GM10266 (cell line): Measurements from ENCODE around the gene EVI5L.

Experiments
- DNase-seq: peaks from one replicate; pipeline ENCODE4 v3.0.0; 2012; ENCODE audit errors: extremely low spot score
- TF ChIP-seq, protein P1 (sequence below): IDR thresholded peaks from 2 replicates; pipeline ENCODE4 v1.5.1; 2012; ENCODE audit warnings: mild to moderate bottlenecking, low read depth; ENCODE audit not compliant: control insufficient read depth, insufficient read depth; ENCODE audit errors: missing control alignments

EVI5L gene

DNA sequence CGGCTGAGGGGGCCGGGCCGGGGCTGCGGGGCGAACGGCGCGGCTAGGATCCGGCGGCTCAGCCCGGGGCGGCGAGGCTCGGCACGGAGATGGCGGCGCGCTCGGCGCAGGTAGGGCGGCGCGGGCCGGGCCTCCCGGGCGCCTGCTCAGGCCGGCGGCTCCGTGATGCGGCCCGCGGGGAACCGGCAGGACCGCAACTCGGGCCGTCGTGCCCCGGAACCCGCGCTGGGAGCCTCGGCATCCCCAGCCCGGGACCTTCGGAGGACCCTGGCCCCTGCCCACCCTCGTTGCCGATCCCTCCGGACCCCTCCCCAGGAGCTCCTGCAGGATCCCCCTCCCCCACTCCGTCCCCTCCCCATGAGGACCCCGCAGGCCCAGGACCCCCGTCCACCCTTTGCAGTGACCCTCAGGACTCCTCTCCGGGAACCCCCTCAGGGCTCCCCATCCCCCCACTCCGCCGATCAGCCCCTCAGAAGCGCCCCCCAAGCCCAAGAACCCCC lies 304 bp downstream of the EVI5L start:
- DNase-seq, result no peak
- TF ChIP-seq, protein P1, sequence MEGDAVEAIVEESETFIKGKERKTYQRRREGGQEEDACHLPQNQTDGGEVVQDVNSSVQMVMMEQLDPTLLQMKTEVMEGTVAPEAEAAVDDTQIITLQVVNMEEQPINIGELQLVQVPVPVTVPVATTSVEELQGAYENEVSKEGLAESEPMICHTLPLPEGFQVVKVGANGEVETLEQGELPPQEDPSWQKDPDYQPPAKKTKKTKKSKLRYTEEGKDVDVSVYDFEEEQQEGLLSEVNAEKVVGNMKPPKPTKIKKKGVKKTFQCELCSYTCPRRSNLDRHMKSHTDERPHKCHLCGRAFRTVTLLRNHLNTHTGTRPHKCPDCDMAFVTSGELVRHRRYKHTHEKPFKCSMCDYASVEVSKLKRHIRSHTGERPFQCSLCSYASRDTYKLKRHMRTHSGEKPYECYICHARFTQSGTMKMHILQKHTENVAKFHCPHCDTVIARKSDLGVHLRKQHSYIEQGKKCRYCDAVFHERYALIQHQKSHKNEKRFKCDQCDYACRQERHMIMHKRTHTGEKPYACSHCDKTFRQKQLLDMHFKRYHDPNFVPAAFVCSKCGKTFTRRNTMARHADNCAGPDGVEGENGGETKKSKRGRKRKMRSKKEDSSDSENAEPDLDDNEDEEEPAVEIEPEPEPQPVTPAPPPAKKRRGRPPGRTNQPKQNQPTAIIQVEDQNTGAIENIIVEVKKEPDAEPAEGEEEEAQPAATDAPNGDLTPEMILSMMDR, result no peak

- DNase-seq, result no peak
- TF ChIP-seq, protein P1, result no peak
Observed at GRCh38 chr19:7830823-7831222, 805 bp downstream of the EVI5L start.

- TF ChIP-seq, protein P1, result no peak
- no peak for DNase-seq
Observed at GRCh38 chr19:7831452-7831851, 1.4 kb downstream of the EVI5L start.

- TF ChIP-seq, protein P1, result no peak
- no peak for DNase-seq
Observed at GRCh38 chr19:7832009-7832408, 2.0 kb downstream of the EVI5L start.

GRCh38 chr19:7832781-7833180 lies 2.8 kb downstream of the EVI5L start:
- TF ChIP-seq, protein P1, result no peak
- DNase-seq, result no peak

- no peak for DNase-seq
- TF ChIP-seq, protein P1, result no peak
Observed at GRCh38 chr19:7833225-7834099, 3.4 kb downstream of the EVI5L start.

GRCh38 chr19:7839476-7839875 lies 9.5 kb downstream of the EVI5L start:
- TF ChIP-seq, protein P1, result no peak
- DNase-seq, result no peak
